Endothelial cell of umbilical vein (primary cell): ENCODE measurements around the gene LSM14B. TPM values are rescaled to one million over a fixed set of nuclear protein-coding genes. Genes with fewer than 3 reads are reported as not detected.

Source experiments
- BruUV-seq: library from RNA; stranded (reverse); fragments of 400-500 nt; replicated peaks from 2 replicates; lab custom pipeline; 2021; lab: Mats Ljungman, UMichigan
- CTCF ChIA-PET: fragments of 300-600, 350-600 bp; sonication (Branson Sonifier 250); formaldehyde crosslinking; loops from one replicate; lab custom pipeline; 2021; ENCODE audit warnings: antibody characterized with exemption, inconsistent platforms; lab: Charles Lee
- POLR2A ChIA-PET: fragments of 300-600, 350-600 bp; sonication (Branson Sonifier 250); formaldehyde crosslinking; loops from one replicate; lab custom pipeline; 2021; ENCODE audit warnings: antibody characterized with exemption, inconsistent platforms; lab: Charles Lee
- DNase-seq: peaks from one replicate; pipeline ENCODE4 v3.0.0-alpha.2; 2011; ENCODE audit warnings: low read depth, low spot score
- FAIRE-seq: peaks from 2 replicates; lab custom pipeline; 2011; peaks lifted over from hg19 to GRCh38; lab: Jason Lieb, UNC
- H2AFZ ChIP-seq: 2 replicates; pipeline ENCODE4 v1.6.0; 2012; ENCODE audit warnings: low read depth, low read length, control low read depth, inconsistent platforms
- H3K27ac ChIP-seq: 2 replicates; pipeline ENCODE4 v1.5.1; 2011; ENCODE audit warnings: low read depth, mild to moderate bottlenecking, control low read depth, low read length, moderate library complexity; ENCODE audit not compliant: insufficient read depth
- H3K27me3 ChIP-seq, 2 experiments: 2 replicates each; pipeline versions ENCODE4 v1.6.0 to v1.6.1; 2011; ENCODE audit warnings: low read length in 2 of 2, mixed read lengths in 1 of 2; ENCODE audit not compliant: control insufficient read depth in 2 of 2, insufficient read depth in 2 of 2
- H3K36me3 ChIP-seq, 2 experiments: 2 replicates in 1 of 2; 3 replicates in 1 of 2; pipeline ENCODE4 v1.5.1; 2011; ENCODE audit warnings: low read length in 2 of 2, mild to moderate bottlenecking in 1 of 2, moderate library complexity in 1 of 2; ENCODE audit not compliant: control insufficient read depth in 2 of 2, insufficient read depth in 2 of 2; ENCODE audit errors: extremely low read depth in 1 of 2
- H3K4me1 ChIP-seq: 3 replicates; pipeline ENCODE4 v1.5.1; 2011; ENCODE audit warnings: mild to moderate bottlenecking, low read length; ENCODE audit not compliant: control insufficient read depth, insufficient read depth; ENCODE audit errors: extremely low read depth
- H3K4me2 ChIP-seq: 2 replicates; pipeline ENCODE4 v1.6.1; 2011; ENCODE audit warnings: low read length, control low read depth, mixed read lengths; ENCODE audit not compliant: insufficient read depth
- H3K4me3 ChIP-seq, 3 experiments: fragments of 200-600 bp in 1 of 3; sonication (generic), shearing (Covaris generic) in 1 of 3; replicated peaks in 1 of 3; 2 replicates each; pipeline ENCODE4 v1.5.1; 2011 to 2016; ENCODE audit warnings: control low read depth in 3 of 3, low read length in 3 of 3, mild to moderate bottlenecking in 2 of 3, inconsistent platforms in 1 of 3, low read depth in 1 of 3, moderate library complexity in 1 of 3; ENCODE audit not compliant: insufficient read depth in 1 of 3
- H3K79me2 ChIP-seq: 2 replicates; pipeline ENCODE4 v1.6.0; 2012; ENCODE audit warnings: low read length, inconsistent platforms; ENCODE audit not compliant: control insufficient read depth, insufficient read depth
- H3K9ac ChIP-seq: replicated peaks from 2 replicates; pipeline ENCODE3; 2011; ENCODE audit warnings: low read length, control low read depth; ENCODE audit not compliant: insufficient read depth; ENCODE audit errors: extremely low read depth
- H3K9me1 ChIP-seq: replicated peaks from 3 replicates; pipeline ENCODE4 v1.6.0; 2011; ENCODE audit warnings: mild to moderate bottlenecking, low read length; ENCODE audit not compliant: control insufficient read depth, insufficient read depth; ENCODE audit errors: extremely low read depth
- H3K9me3 ChIP-seq: replicated peaks from 2 replicates; pipeline ENCODE4 v1.5.1; 2012; ENCODE audit warnings: low read length, inconsistent platforms; ENCODE audit not compliant: control insufficient read depth, insufficient read depth
- H4K20me1 ChIP-seq: replicated peaks from 2 replicates; pipeline ENCODE3; 2011; ENCODE audit warnings: mild to moderate bottlenecking, low read length; ENCODE audit not compliant: control insufficient read depth, insufficient read depth; ENCODE audit errors: extremely low read depth
- EZH2 ChIP-seq: IDR thresholded peaks from 2 replicates; pipeline ENCODE4 v1.6.1; 2012; ENCODE audit warnings: borderline replicate concordance, low read depth, mild to moderate bottlenecking, moderate library complexity, low read length, inconsistent platforms; ENCODE audit not compliant: severe bottlenecking
- FOS ChIP-seq: IDR thresholded peaks from 2 replicates; pipeline ENCODE4 v1.6.1; 2011; ENCODE audit warnings: mild to moderate bottlenecking, low read length, moderate library complexity, borderline replicate concordance; ENCODE audit not compliant: insufficient read depth
- GATA2 ChIP-seq: IDR thresholded peaks from 2 replicates; pipeline ENCODE4 v1.7.0; 2011; ENCODE audit warnings: low read depth, mild to moderate bottlenecking, moderate library complexity, mixed read lengths, low read length; ENCODE audit not compliant: insufficient read length, insufficient read depth
- JUN ChIP-seq: IDR thresholded peaks from 2 replicates; pipeline ENCODE4 v1.6.1; 2011; ENCODE audit warnings: borderline replicate concordance, low read depth; ENCODE audit not compliant: insufficient read length, insufficient read depth
- MYC ChIP-seq: IDR thresholded peaks from one replicate; pipeline ENCODE4 v1.6.1; 2011; ENCODE audit warnings: mild to moderate bottlenecking, low read depth, low read length
- POLR2A ChIP-seq: IDR thresholded peaks from 2 replicates; pipeline ENCODE4 v1.6.1; 2012; ENCODE audit warnings: low read depth, mild to moderate bottlenecking, control low read depth, low read length
- POLR2AphosphoS5 ChIP-seq: IDR thresholded peaks from 2 replicates; pipeline ENCODE4 v1.6.1; 2012; ENCODE audit warnings: low read depth, mild to moderate bottlenecking, control low read depth, low read length, moderate library complexity; ENCODE audit not compliant: insufficient read depth
- dilution Hi-C: fragments of 300-500 bp; cut with MboI; formaldehyde crosslinking; loops from one replicate; pipeline ENCODE4 v1.15.0; 2019; ENCODE audit warnings: low sequenced_read_pairs; ENCODE audit not compliant: extremely low pct_ligation_motif_present
- intact Hi-C: fragments of 100-400 bp; cut with micrococcal nuclease; formaldehyde crosslinking; loops from one replicate; pipeline ENCODE4 v1.10.0; 2022
- polyA plus RNA-seq, 4 experiments: library from polyadenylated mRNA; depleted of rRNA in 3 of 4; stranded (reverse) in 3 of 4; unstranded in 1 of 4; fragments of >200 nt; gene quantifications; 2 replicates each; pipeline versions ENCODE4 v1.2.1 to v1.2.3, GENCODE V29; 2011 to 2012; ENCODE audit warnings: missing spikeins in 1 of 4
- total RNA-seq: library from RNA; stranded (reverse); gene quantifications from 2 replicates; pipeline ENCODE4 v1.2.3, GENCODE V29; 2021
- TF ChIP-seq, protein P1 (sequence below): IDR thresholded peaks from 2 replicates; pipeline ENCODE4 v1.6.1; 2011; ENCODE audit not compliant: insufficient read depth, insufficient read length
- TF ChIP-seq, protein P2 (sequence below), 2 donors: IDR thresholded peaks; 1 replicate in 1 of 2; 2 replicates in 1 of 2; pipeline ENCODE4 v1.5.1; 2011; ENCODE audit warnings: low read length in 2 of 2, mild to moderate bottlenecking in 2 of 2, moderate library complexity in 2 of 2, control low read depth in 1 of 2, inconsistent platforms in 1 of 2, low read depth in 1 of 2; ENCODE audit not compliant: insufficient read depth in 1 of 2; ENCODE audit errors: extremely low read depth in 1 of 2

The LSM14B gene
- total and polyA plus RNA-seq, 2 donors (not counting 3 experiments of a cell fraction or from before 2014, with no cell fraction given): 32.5 to 34.0 TPM

DNA sequence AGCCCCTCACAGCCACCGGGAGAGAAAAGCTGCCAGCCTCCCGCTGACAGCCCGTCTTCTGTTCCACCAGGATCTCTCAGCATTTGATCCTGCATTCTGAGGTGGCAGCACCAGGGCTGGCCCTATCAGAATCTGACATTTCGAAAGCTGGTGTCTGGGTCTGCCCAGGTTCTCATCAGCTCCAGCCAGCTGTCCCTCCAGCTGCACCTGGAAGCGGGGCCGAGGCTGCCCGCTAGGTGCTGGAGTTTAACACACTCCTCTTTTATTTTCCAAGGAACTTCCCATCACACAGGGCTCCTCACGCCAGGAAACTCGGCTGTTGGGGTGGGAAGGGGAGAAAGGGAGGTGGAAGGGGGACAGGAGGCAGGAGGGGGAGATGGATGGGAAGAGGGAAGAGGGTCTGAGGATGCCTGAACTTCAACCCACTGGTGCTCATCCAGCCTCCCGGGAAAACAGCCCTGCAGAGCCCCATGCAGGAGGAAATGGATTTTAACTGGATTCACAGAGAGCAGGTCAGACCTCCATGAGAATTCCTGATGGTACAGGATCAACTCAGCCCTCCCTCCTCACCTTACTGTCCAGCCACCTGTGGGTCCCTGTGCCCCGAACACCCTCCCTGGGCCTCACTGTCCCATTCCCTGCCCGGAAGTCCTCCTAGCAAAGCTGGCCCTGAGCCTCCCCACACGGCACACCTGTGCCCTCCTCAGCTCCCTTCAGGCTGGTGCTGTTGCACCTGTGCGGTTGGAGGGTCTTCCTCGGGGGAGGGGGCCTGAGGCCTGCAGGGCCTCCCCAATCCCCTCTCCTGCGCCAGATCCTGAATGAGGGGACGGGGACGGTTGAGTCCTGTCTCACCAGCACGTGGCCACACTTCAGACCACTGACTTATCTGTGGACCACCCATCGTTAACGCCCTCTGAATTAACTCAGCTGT is 3.9 kb upstream of the LSM14B start:
- H3K4me1 ChIP-seq: peaks cover 3% of the 10 kb centered on the region
- H3K4me3 ChIP-seq: no peak overlapping the region
- no peaks in the 10 kb centered on the region for H4K20me1 ChIP-seq
- intact Hi-C loops (no loop called here), dilution Hi-C loops (no loop called here)
- no peak overlapping the region for H3K9ac ChIP-seq
- H3K27ac ChIP-seq: no peak overlapping the region
- no peak overlapping the region for H2AFZ ChIP-seq
- FAIRE-seq (no peak), DNase-seq (no peak)
- TF ChIP-seq MYC: no peak
- TF ChIP-seq EZH2: no peak
- no peak for TF ChIP-seq GATA2
- TF ChIP-seq, protein P1, sequence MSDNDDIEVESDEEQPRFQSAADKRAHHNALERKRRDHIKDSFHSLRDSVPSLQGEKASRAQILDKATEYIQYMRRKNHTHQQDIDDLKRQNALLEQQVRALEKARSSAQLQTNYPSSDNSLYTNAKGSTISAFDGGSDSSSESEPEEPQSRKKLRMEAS: no peak
- no peak for TF ChIP-seq POLR2A
- TF ChIP-seq JUN: no peak
- no peak for TF ChIP-seq POLR2AphosphoS5
- TF ChIP-seq, protein P2, sequence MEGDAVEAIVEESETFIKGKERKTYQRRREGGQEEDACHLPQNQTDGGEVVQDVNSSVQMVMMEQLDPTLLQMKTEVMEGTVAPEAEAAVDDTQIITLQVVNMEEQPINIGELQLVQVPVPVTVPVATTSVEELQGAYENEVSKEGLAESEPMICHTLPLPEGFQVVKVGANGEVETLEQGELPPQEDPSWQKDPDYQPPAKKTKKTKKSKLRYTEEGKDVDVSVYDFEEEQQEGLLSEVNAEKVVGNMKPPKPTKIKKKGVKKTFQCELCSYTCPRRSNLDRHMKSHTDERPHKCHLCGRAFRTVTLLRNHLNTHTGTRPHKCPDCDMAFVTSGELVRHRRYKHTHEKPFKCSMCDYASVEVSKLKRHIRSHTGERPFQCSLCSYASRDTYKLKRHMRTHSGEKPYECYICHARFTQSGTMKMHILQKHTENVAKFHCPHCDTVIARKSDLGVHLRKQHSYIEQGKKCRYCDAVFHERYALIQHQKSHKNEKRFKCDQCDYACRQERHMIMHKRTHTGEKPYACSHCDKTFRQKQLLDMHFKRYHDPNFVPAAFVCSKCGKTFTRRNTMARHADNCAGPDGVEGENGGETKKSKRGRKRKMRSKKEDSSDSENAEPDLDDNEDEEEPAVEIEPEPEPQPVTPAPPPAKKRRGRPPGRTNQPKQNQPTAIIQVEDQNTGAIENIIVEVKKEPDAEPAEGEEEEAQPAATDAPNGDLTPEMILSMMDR (IDR thresholded peaks at IDR 0.05; ENCODE audit: extremely low read depth in 1 of 2, insufficient read depth in 1 of 2, low read depth in 1 of 2, low read length in 2 of 2): no peak
- TF ChIP-seq FOS: no peak
- no TSS peak for BruUV-seq
- H3K27me3 ChIP-seq: peaks cover 9 to 17% of the 10 kb centered on the region in 2 experiments
- CTCF ChIA-PET: interaction anchor here (1.0 kb wide), 1 partner anchor 107 kb away, joined by 4 read pairs; no protein-coding TSS in a partner anchor
- no peaks in the 10 kb centered on the region for H3K9me1 ChIP-seq
- H3K9me3 ChIP-seq: no peaks in the 10 kb centered on the region
- POLR2A ChIA-PET: no interaction called here
- peaks cover 4% of the 10 kb centered on the region for H3K79me2 ChIP-seq
- no peak overlapping the region for H3K4me2 ChIP-seq
- H3K36me3 ChIP-seq: no peaks in the 10 kb centered on the region
